IMR-90 (cell line): Measurements from ENCODE around the gene FOXP4. TPM values are rescaled to one million over a fixed set of nuclear protein-coding genes. Genes with fewer than 3 reads are reported as not detected.

Experiments
- ATAC-seq: fragments of 200-7000 bp; cut with Tn5 transposase; 2 replicates; pipeline ENCODE4 v1.9.1; 2020; ENCODE audit warnings: low read depth, mild to moderate bottlenecking, moderate library complexity
- BruUV-seq: library from RNA; stranded (reverse); fragments of 400-500 nt; replicated peaks from 2 replicates; lab custom pipeline; 2021; lab: Mats Ljungman, UMichigan
- CTCF ChIA-PET: fragments of 300-600 bp; formaldehyde crosslinking; extraction: SDS; loops from one replicate; lab custom pipeline; 2021; ENCODE audit warnings: antibody characterized with exemption; lab: Yijun Ruan, JAX
- POLR2A ChIA-PET: fragments of 300-600 bp; sonication (Branson Sonifier 250); formaldehyde crosslinking; loops from one replicate; lab custom pipeline; 2022; ENCODE audit warnings: antibody characterized with exemption; ENCODE audit not compliant: unreplicated experiment; lab: Charles Lee
- DNase-seq: peaks from one replicate; pipeline ENCODE4 v3.0.0; 2013
- H2AFZ ChIP-seq: replicated peaks from 2 replicates; pipeline ENCODE3; 2013; ENCODE audit warnings: low read length, mild to moderate bottlenecking; ENCODE audit not compliant: poor library complexity
- H2AK5ac ChIP-seq: 2 replicates; pipeline ENCODE4 v1.6.1; 2013; ENCODE audit warnings: low read depth, low read length, inconsistent platforms
- H2AK9ac ChIP-seq: replicated peaks from 2 replicates; pipeline ENCODE3; 2013; ENCODE audit warnings: mild to moderate bottlenecking, low read depth, low read length, moderate library complexity; ENCODE audit not compliant: poor library complexity
- H2BK120ac ChIP-seq: 2 replicates; pipeline ENCODE4 v1.6.1; 2013; ENCODE audit warnings: low read depth, low read length, inconsistent platforms
- H2BK15ac ChIP-seq: 3 replicates; pipeline ENCODE4 v1.6.1; 2013; ENCODE audit warnings: low read depth, low read length, inconsistent platforms
- H2BK20ac ChIP-seq: 2 replicates; pipeline ENCODE4 v1.6.1; 2013; ENCODE audit warnings: low read depth, mild to moderate bottlenecking, inconsistent platforms, low read length, moderate library complexity
- H2BK5ac ChIP-seq: 2 replicates; pipeline ENCODE4 v1.6.1; 2013; ENCODE audit warnings: mild to moderate bottlenecking, low read depth, low read length, inconsistent platforms; ENCODE audit not compliant: poor library complexity, severe bottlenecking
- H3K14ac ChIP-seq: replicated peaks from 2 replicates; pipeline ENCODE4 v1.6.1; 2013; ENCODE audit warnings: low read depth, low read length, inconsistent platforms
- H3K18ac ChIP-seq: 2 replicates; pipeline ENCODE4 v1.6.1; 2013; ENCODE audit warnings: low read depth, low read length, control low read depth
- H3K23ac ChIP-seq: 2 replicates; pipeline ENCODE4 v1.6.1; 2013; ENCODE audit warnings: low read depth, low read length, inconsistent platforms
- H3K27ac ChIP-seq: 2 replicates; pipeline ENCODE4 v1.5.1; 2013; ENCODE audit warnings: mild to moderate bottlenecking, control low read depth, low read length; ENCODE audit not compliant: insufficient read depth
- H3K27me3 ChIP-seq: 2 replicates; pipeline ENCODE4 v1.6.1; 2013; ENCODE audit warnings: low read length; ENCODE audit not compliant: control insufficient read depth, insufficient read depth
- H3K36me3 ChIP-seq: 2 replicates; pipeline ENCODE4 v1.6.1; 2013; ENCODE audit warnings: low read length, mixed read lengths; ENCODE audit not compliant: control insufficient read depth, insufficient read depth
- H3K4ac ChIP-seq: 2 replicates; pipeline ENCODE4 v1.6.1; 2013; ENCODE audit warnings: low read depth, low read length, inconsistent platforms
- H3K4me1 ChIP-seq: 2 replicates; pipeline ENCODE4 v1.6.1; 2013; ENCODE audit warnings: low read length, mixed read lengths; ENCODE audit not compliant: control insufficient read depth, insufficient read depth
- H3K4me2 ChIP-seq: 2 replicates; pipeline ENCODE4 v1.6.1; 2013; ENCODE audit warnings: low read depth, mild to moderate bottlenecking, control low read depth, low read length, moderate library complexity
- H3K4me3 ChIP-seq: 2 replicates; pipeline ENCODE4 v1.5.1; 2013; ENCODE audit warnings: low read depth, mild to moderate bottlenecking, control low read depth, low read length, moderate library complexity; ENCODE audit not compliant: insufficient read depth
- H3K56ac ChIP-seq: 2 replicates; pipeline ENCODE4 v1.6.1; 2013; ENCODE audit warnings: low read length, inconsistent platforms; ENCODE audit not compliant: insufficient read depth; ENCODE audit errors: extremely low read depth
- H3K79me1 ChIP-seq, 2 experiments: 2 replicates each; pipeline ENCODE4 v1.6.1; 2013; ENCODE audit warnings: low read length in 2 of 2, inconsistent platforms in 1 of 2, low read depth in 1 of 2
- H3K9ac ChIP-seq: 2 replicates; pipeline ENCODE4 v1.6.1; 2013; ENCODE audit warnings: low read depth, low read length, control low read depth
- H3K9me1 ChIP-seq: 2 replicates; pipeline ENCODE4 v1.6.1; 2013; ENCODE audit warnings: low read length, inconsistent platforms; ENCODE audit not compliant: insufficient read depth
- H3K9me3 ChIP-seq: 2 replicates; pipeline ENCODE4 v1.6.1; 2013; ENCODE audit warnings: low read length; ENCODE audit not compliant: control insufficient read depth, insufficient read depth
- H4K20me1 ChIP-seq: 2 replicates; pipeline ENCODE4 v1.6.1; 2013; ENCODE audit warnings: low read length, inconsistent platforms; ENCODE audit not compliant: insufficient read depth
- H4K5ac ChIP-seq: 2 replicates; pipeline ENCODE4 v1.6.1; 2013; ENCODE audit warnings: mild to moderate bottlenecking, low read depth, low read length, control low read depth
- H4K8ac ChIP-seq, 2 experiments: 2 replicates each; pipeline ENCODE4 v1.6.1; 2013; ENCODE audit warnings: low read depth in 2 of 2, low read length in 2 of 2, control low read depth in 1 of 2, inconsistent platforms in 1 of 2
- H4K91ac ChIP-seq: 2 replicates; pipeline ENCODE4 v1.6.1; 2013; ENCODE audit warnings: low read depth, low read length, inconsistent platforms; ENCODE audit not compliant: insufficient read depth
- BHLHE40 ChIP-seq: fragments of 150-350 bp; IDR thresholded peaks from 2 replicates; pipeline ENCODE4 v1.6.1; 2016; ENCODE audit warnings: mild to moderate bottlenecking, low read depth, low read length
- CEBPB ChIP-seq: IDR thresholded peaks from 2 replicates; pipeline ENCODE4 v1.6.1; 2012; ENCODE audit warnings: low read depth, low read length, improper control_type of control experiment
- CHD1 ChIP-seq: IDR thresholded peaks from 2 replicates; pipeline ENCODE4 v1.6.1; 2012; ENCODE audit warnings: low read depth, low read length, improper control_type of control experiment
- CTCF ChIP-seq: conservative IDR thresholded peaks from 2 replicates; pipeline ENCODE4 v1.5.1; 2012; ENCODE audit warnings: mild to moderate bottlenecking, low read depth, low read length, improper control_type of control experiment
- ELK1 ChIP-seq: fragments of 150-350 bp; IDR thresholded peaks from 2 replicates; pipeline ENCODE4 v1.6.1; 2016; ENCODE audit warnings: low read depth, mild to moderate bottlenecking, low read length, moderate library complexity, borderline replicate concordance
- FOS ChIP-seq: fragments of 150-350 bp; IDR thresholded peaks from 2 replicates; pipeline ENCODE4 v1.6.1; 2016; ENCODE audit warnings: low read depth, low read length
- MAFK ChIP-seq: IDR thresholded peaks from 2 replicates; pipeline ENCODE4 v1.6.1; 2012; ENCODE audit warnings: low read depth, low read length, improper control_type of control experiment
- MAZ ChIP-seq: IDR thresholded peaks from 2 replicates; pipeline ENCODE4 v1.6.1; 2012; ENCODE audit warnings: low read depth, mild to moderate bottlenecking, low read length, improper control_type of control experiment, moderate library complexity, borderline replicate concordance
- MXI1 ChIP-seq: IDR thresholded peaks from 2 replicates; pipeline ENCODE4 v1.6.1; 2012; ENCODE audit warnings: low read depth, mild to moderate bottlenecking, low read length, moderate library complexity, borderline replicate concordance
- NFE2L2 ChIP-seq: fragments of 150-350 bp; IDR thresholded peaks from 2 replicates; pipeline ENCODE4 v1.6.1; 2016; ENCODE audit warnings: low read depth, mild to moderate bottlenecking, low read length
- POLR2A ChIP-seq: IDR thresholded peaks from 2 replicates; pipeline ENCODE4 v1.6.1; 2012; ENCODE audit warnings: mild to moderate bottlenecking, low read depth, low read length
- RAD21 ChIP-seq: IDR thresholded peaks from 2 replicates; pipeline ENCODE4 v1.6.1; 2012; ENCODE audit warnings: low read length, improper control_type of control experiment
- RCOR1 ChIP-seq: IDR thresholded peaks from 2 replicates; pipeline ENCODE4 v1.6.1; 2012; ENCODE audit warnings: mild to moderate bottlenecking, low read length, improper control_type of control experiment; ENCODE audit not compliant: insufficient replicate concordance
- RFX5 ChIP-seq: IDR thresholded peaks from 2 replicates; pipeline ENCODE4 v1.8.0; 2012; ENCODE audit warnings: low read depth, mild to moderate bottlenecking, low read length, moderate library complexity
- SMC3 ChIP-seq: fragments of 150-350 bp; IDR thresholded peaks from 2 replicates; pipeline ENCODE4 v1.6.1; 2016; ENCODE audit warnings: low read depth, mild to moderate bottlenecking, antibody characterized with exemption, low read length, moderate library complexity
- WGBS, 2 experiments: methylation state at CpG; one replicate each; pipeline versions ENCODE4 v1.1.5 to v1.1.7; 2013; ENCODE audit warnings: missing lambda C conversion rate in 2 of 2; ENCODE audit not compliant: insufficient read length in 1 of 2; ENCODE audit errors: extremely low coverage in 2 of 2; 5-methylcytosine and 5-hydroxymethylcytosine counted together
- dilution Hi-C: fragments of 300-500 bp; cut with HindIII; formaldehyde crosslinking; loops from one replicate; pipeline ENCODE4 v1.14.3; 2018; ENCODE audit warnings: low sequenced_read_pairs; ENCODE audit not compliant: unreplicated experiment
- in situ Hi-C: fragments of 300-500 bp; cut with MboI; formaldehyde crosslinking; loops from 3 replicates; pipeline ENCODE4 v1.14.3; 2019; ENCODE audit warnings: low sequenced_read_pairs, inconsistent platforms, mixed read lengths
- intact Hi-C: fragments of 100-400 bp; cut with micrococcal nuclease; formaldehyde crosslinking; loops from 2 replicates; pipeline ENCODE4 v1.10.0; 2022
- polyA plus RNA-seq, 3 experiments: library from polyadenylated mRNA; depleted of rRNA; stranded (reverse); fragments of >200 nt; gene quantifications; 2 replicates each; pipeline ENCODE4 v1.2.3, GENCODE V29; 2012; ENCODE audit warnings: low replicate concordance in 1 of 3
- total RNA-seq: library from RNA; depleted of rRNA; stranded (reverse); fragments of >200 nt; gene quantifications from 2 replicates; pipeline ENCODE4 v1.2.3, GENCODE V29; 2012

The FOXP4 gene
- total and polyA plus RNA-seq, 2 of the 4 experiments (the other 2 are of a cell fraction): 0.72 to 9.5 TPM

- Histone ChIP-seq H2AK5ac (no peak overlapping the region), H4K8ac (no peak overlapping the region), H3K36me3 (no peaks in the 10 kb centered on the region), H3K23ac (no peak overlapping the region), H3K18ac (no peak overlapping the region), H3K27me3 (peaks cover 87% of the 10 kb centered on the region), H3K9me1 (no peaks in the 10 kb centered on the region), H4K5ac (no peak overlapping the region), H2BK15ac (no peak overlapping the region), H2BK120ac (no peak overlapping the region), H3K4me3 (no peak overlapping the region), H3K14ac (no peak overlapping the region), H3K79me1 (no peaks in the 10 kb centered on the region), H3K4me1 (no peaks in the 10 kb centered on the region), H2BK5ac (no peak overlapping the region), H4K20me1 (no peaks in the 10 kb centered on the region; the same call in 1 of the 2 replicates), H3K56ac (no peak overlapping the region), H3K4me2 (no peak overlapping the region), H3K4ac (no peak overlapping the region), H2AFZ (no peak overlapping the region), H3K9me3 (no peaks in the 10 kb centered on the region; the same call in 1 of the 2 replicates), H3K9ac (no peak overlapping the region), H2BK20ac (no peak overlapping the region), H2AK9ac (no peak overlapping the region), H4K91ac (no peak overlapping the region), H3K27ac (no peak overlapping the region)
- ChIA-PET CTCF (no interaction called here), POLR2A (no interaction called here)
- 30% methylated on average over 3 of the region's 10 CpGs; no CpG with 5 or more reads in 1 of the 2 experiments for WGBS, 2 experiments
- ATAC-seq (no peak), DNase-seq (no peak)
- dilution Hi-C loops: no loop called here
- in situ Hi-C loops: no loop called here
- no TSS peak for BruUV-seq
- intact Hi-C loops: no loop called here
- TF ChIP-seq RFX5 (no peak), CHD1 (no peak), RCOR1 (no peak), SMC3 (no peak), CTCF (no peak), CEBPB (no peak), ELK1 (no peak), BHLHE40 (no peak), MAZ (no peak), MAFK (no peak), FOS (no peak), MXI1 (no peak), POLR2A (no peak), RAD21 (no peak), NFE2L2 (no peak)
Observed at GRCh38 chr6:41642960-41643898, 97.0 kb downstream of the FOXP4 start.
